B cell (primary cell): Measurements from ENCODE around the gene EIF4ENIF1. TPM values are rescaled to one million over a fixed set of nuclear protein-coding genes. Genes with fewer than 3 reads are reported as not detected.

Experiments
- ATAC-seq: fragments of 200-7000 bp; cut with Tn5 transposase; one replicate; pipeline ENCODE4 v1.10.0; 2021; ENCODE audit warnings: low read depth, mild to moderate bottlenecking, moderate number of reproducible peaks, moderate library complexity
- CTCF ChIA-PET: fragments of 350-600 bp; sonication (Branson Sonifier 250); formaldehyde crosslinking; loops from one replicate; lab custom pipeline; 2021; ENCODE audit warnings: antibody characterized with exemption, inconsistent platforms; lab: Charles Lee
- POLR2A ChIA-PET: fragments of 350-600 bp; sonication (Branson Sonifier 250); formaldehyde crosslinking; loops from one replicate; lab custom pipeline; 2021; ENCODE audit warnings: antibody characterized with exemption; lab: Charles Lee
- DNase-seq: peaks from one replicate; pipeline ENCODE4 v3.0.0; 2013
- H2AFZ ChIP-seq: 2 replicates; pipeline ENCODE4 v1.6.1; 2012; ENCODE audit warnings: mild to moderate bottlenecking, low read depth, low read length; ENCODE audit not compliant: insufficient read depth, poor library complexity, severe bottlenecking
- H3K27ac ChIP-seq, 2 donors: 1 replicate in 1 of 2; 2 replicates in 1 of 2; pipeline ENCODE4 v1.5.1; 2012 to 2013; ENCODE audit warnings: low read length in 2 of 2, mild to moderate bottlenecking in 2 of 2, moderate library complexity in 1 of 2
- H3K27me3 ChIP-seq, 4 experiments: fragments of 200-600 bp in 1 of 4; sonication (generic) in 1 of 4; replicated peaks in 1 of 4; 1 replicate in 2 of 4; 2 replicates in 2 of 4; pipeline versions ENCODE4 v1.6.1 to v1.7.0; 2013 to 2016; ENCODE audit warnings: low read length in 3 of 4, mild to moderate bottlenecking in 2 of 4, mixed read lengths in 1 of 4, moderate library complexity in 1 of 4; ENCODE audit not compliant: insufficient read depth in 4 of 4, control insufficient read depth in 3 of 4; ENCODE audit errors: control extremely low read depth in 1 of 4
- H3K36me3 ChIP-seq, 2 experiments: replicated peaks in 1 of 2; 1 replicate in 1 of 2; 2 replicates in 1 of 2; pipeline versions ENCODE4 v1.6.1 to v1.7.1; 2013; ENCODE audit warnings: low read length in 1 of 2; ENCODE audit not compliant: insufficient read depth in 2 of 2, control insufficient read depth in 1 of 2; ENCODE audit errors: control extremely low read depth in 1 of 2, extremely low read depth in 1 of 2
- H3K4me1 ChIP-seq, 2 donors: fragments of 200-600 bp in 1 of 2; sonication (generic) in 1 of 2; 1 replicate in 1 of 2; 2 replicates in 1 of 2; pipeline versions ENCODE4 v1.5.1 to v1.6.1; 2013 to 2017; ENCODE audit warnings: low read length in 2 of 2; ENCODE audit not compliant: control insufficient read depth in 2 of 2, insufficient read depth in 2 of 2
- H3K4me2 ChIP-seq: replicated peaks from 2 replicates; pipeline ENCODE3; 2012; ENCODE audit warnings: mild to moderate bottlenecking, low read depth, low read length; ENCODE audit not compliant: poor library complexity, severe bottlenecking
- H3K4me3 ChIP-seq, 5 experiments: fragments of 200-600 bp in 1 of 5; sonication (generic) in 1 of 5; 1 replicate in 3 of 5; 2 replicates in 2 of 5; pipeline versions ENCODE4 v1.5.1 to v1.7.0; 2011 to 2016; ENCODE audit warnings: low read length in 4 of 5, mild to moderate bottlenecking in 4 of 5, low read depth in 2 of 5, control low read depth in 1 of 5, moderate library complexity in 1 of 5; ENCODE audit not compliant: insufficient read depth in 1 of 5; ENCODE audit errors: control extremely low read depth in 1 of 5, extremely low read depth in 1 of 5
- H3K79me2 ChIP-seq: fragments of 200-600 bp; sonication (generic); one replicate; pipeline ENCODE4 v1.6.0; 2016; ENCODE audit warnings: low read length; ENCODE audit not compliant: control insufficient read depth, insufficient read depth
- H3K9ac ChIP-seq: fragments of 200-600 bp; sonication (generic); 2 replicates; pipeline ENCODE4 v1.6.1; 2017; ENCODE audit warnings: mild to moderate bottlenecking, low read length, moderate library complexity
- H3K9me3 ChIP-seq, 3 donors: one replicate each; pipeline versions ENCODE4 v1.6.1 to v1.7.1; 2013; ENCODE audit warnings: low read length in 2 of 3; ENCODE audit not compliant: control insufficient read depth in 2 of 3, insufficient read depth in 1 of 3; ENCODE audit errors: control extremely low read depth in 1 of 3
- H4K20me1 ChIP-seq: 2 replicates; pipeline ENCODE4 v1.6.0; 2012; ENCODE audit warnings: mild to moderate bottlenecking, low read length; ENCODE audit not compliant: insufficient read depth, control insufficient read depth, poor library complexity, severe bottlenecking
- H3K27ac Mint-ChIP-seq: one replicate; pipeline ENCODE4 v1.8.0; 2021; ENCODE audit warnings: mixed read lengths
- H3K27me3 Mint-ChIP-seq: one replicate; pipeline ENCODE4 v1.8.0; 2021; ENCODE audit warnings: mixed read lengths
- H3K4me1 Mint-ChIP-seq: one replicate; pipeline ENCODE4 v1.8.0; 2021; ENCODE audit warnings: mixed read lengths
- H3K4me3 Mint-ChIP-seq: one replicate; pipeline ENCODE4 v1.8.0; 2021; ENCODE audit warnings: mixed read lengths
- H3K9me3 Mint-ChIP-seq: one replicate; pipeline ENCODE4 v1.8.0; 2022; ENCODE audit warnings: mixed read lengths; ENCODE audit not compliant: insufficient read depth
- EZH2 ChIP-seq: IDR thresholded peaks from 2 replicates; pipeline ENCODE4 v1.6.1; 2012; ENCODE audit warnings: borderline replicate concordance, low read depth, mild to moderate bottlenecking, moderate library complexity, low read length; ENCODE audit not compliant: insufficient read depth, poor library complexity, severe bottlenecking
- WGBS: methylation state at CpG from one replicate; pipeline ENCODE4 v1.1.5; 2013; ENCODE audit warnings: missing lambda C conversion rate; ENCODE audit not compliant: insufficient coverage; 5-methylcytosine and 5-hydroxymethylcytosine counted together
- intact Hi-C: fragments of 100-400 bp; cut with micrococcal nuclease; formaldehyde crosslinking; loops from one replicate; pipeline ENCODE4 v1.10.0; 2022
- polyA plus RNA-seq: library from polyadenylated mRNA; depleted of rRNA; stranded (reverse); fragments of >200 nt; gene quantifications from 2 replicates; pipeline ENCODE4 v1.2.3, GENCODE V29; 2012
- total RNA-seq, 2 donors: library from RNA; stranded (reverse); fragments of 120-200 nt in 1 of 2; gene quantifications; 1 replicate in 1 of 2; 2 replicates in 1 of 2; pipeline versions ENCODE4 v1.2.3 to v1.2.4, GENCODE V29; 2013 to 2022
- TF ChIP-seq, protein P1 (sequence below): fragments of 200-600 bp; IDR thresholded peaks from one replicate; pipeline ENCODE4 v1.8.0; 2022; ENCODE audit warnings: antibody characterized with exemption, mild to moderate bottlenecking

Gene EIF4ENIF1
- total and polyA plus RNA-seq, 2 donors (not counting 1 experiment from before 2014, with no cell fraction given), result 29.4 to 58.3 TPM

DNA sequence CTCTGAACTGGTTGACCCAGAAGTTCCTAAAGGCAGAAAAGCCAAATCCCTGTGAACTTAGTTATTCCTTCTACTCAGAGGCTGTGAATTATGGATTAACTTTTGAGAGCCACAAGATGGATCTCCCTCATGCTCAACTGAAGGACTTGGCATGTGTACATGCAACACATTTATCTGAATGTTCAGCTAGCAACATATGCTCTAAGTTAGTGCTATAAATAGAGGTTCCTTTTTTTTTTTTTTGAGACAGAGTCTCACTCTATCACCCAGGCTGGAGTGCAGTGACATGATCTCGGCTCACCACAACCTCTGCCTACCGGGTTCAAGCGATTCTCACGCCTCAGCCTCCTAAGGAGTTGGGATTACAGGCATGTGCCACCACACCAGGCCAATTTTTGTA is 40.1 kb downstream of the EIF4ENIF1 start:
- no CpG with 5 or more reads among the region's 4 CpGs for WGBS
- POLR2A ChIA-PET, result no interaction called here

DNA sequence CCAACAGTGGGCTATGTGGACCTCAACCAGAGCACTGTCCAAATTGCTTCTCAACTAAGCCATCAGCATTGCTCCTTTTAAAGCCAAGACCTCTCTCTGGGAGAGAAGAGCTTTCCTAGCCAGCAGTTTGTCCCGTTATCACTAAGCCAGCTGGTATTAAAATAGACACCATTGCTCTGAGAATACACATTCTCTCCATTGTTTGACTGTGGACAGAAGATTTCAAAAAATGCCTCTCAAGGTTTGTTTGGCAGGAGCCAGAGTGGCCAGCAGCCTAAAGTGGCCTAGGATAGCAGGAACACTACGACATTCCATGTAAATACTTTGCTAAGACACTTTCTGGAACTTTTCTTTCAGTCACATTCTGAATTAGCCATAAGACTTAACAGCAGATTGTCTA is 41.3 kb downstream of the EIF4ENIF1 start:
- WGBS, result 100% methylated on average over 1 of the region's 2 CpGs
- Histone ChIP-seq H3K27me3 (no peaks in the 10 kb centered on the region), H3K9ac (no peak overlapping the region), H3K9me3 (no peaks in the 10 kb centered on the region), H4K20me1 (no peaks in the 10 kb centered on the region), H3K4me3 (no peak overlapping the region), H2AFZ (no peak overlapping the region), H3K27ac (no peak overlapping the region), H3K79me2 (no peaks in the 10 kb centered on the region), H3K4me1 (peaks cover 8 to 11% of the 10 kb centered on the region in 2 donors), H3K4me2 (no peak overlapping the region), H3K36me3 (peaks cover 8 to 53% of the 10 kb centered on the region in 2 experiments)
- ATAC-seq, result no peak
- Mint-ChIP-seq H3K9me3 (no peaks in the 10 kb centered on the region), H3K4me1 (peaks cover 19% of the 10 kb centered on the region), H3K4me3 (no peak overlapping the region), H3K27ac (no peak overlapping the region), H3K27me3 (no peaks in the 10 kb centered on the region)
- ChIA-PET CTCF (interaction anchor here (1.3 kb wide), 1 partner anchor 10 kb away, joined by 4 read pairs; no protein-coding TSS in a partner anchor), POLR2A (no interaction called here)
- TF ChIP-seq EZH2, result no peak
- DNase-seq, result no peak
- intact Hi-C loops, result no loop called here

More for the DNA sequence above, 40.1 kb downstream of the EIF4ENIF1 start:
- no peak overlapping the region for H3K4me3 ChIP-seq
- peak overlapping the region in 1 of 2 donors; percentile 7 for H3K27ac ChIP-seq
- peaks cover 8 to 53% of the 10 kb centered on the region in 2 experiments for H3K36me3 ChIP-seq
- no peaks in the 10 kb centered on the region for H3K9me3 ChIP-seq
- intact Hi-C loops, result no loop called here
- ATAC-seq (peak; percentile 53), DNase-seq (peak; percentile 21)
- TF ChIP-seq, protein P1, sequence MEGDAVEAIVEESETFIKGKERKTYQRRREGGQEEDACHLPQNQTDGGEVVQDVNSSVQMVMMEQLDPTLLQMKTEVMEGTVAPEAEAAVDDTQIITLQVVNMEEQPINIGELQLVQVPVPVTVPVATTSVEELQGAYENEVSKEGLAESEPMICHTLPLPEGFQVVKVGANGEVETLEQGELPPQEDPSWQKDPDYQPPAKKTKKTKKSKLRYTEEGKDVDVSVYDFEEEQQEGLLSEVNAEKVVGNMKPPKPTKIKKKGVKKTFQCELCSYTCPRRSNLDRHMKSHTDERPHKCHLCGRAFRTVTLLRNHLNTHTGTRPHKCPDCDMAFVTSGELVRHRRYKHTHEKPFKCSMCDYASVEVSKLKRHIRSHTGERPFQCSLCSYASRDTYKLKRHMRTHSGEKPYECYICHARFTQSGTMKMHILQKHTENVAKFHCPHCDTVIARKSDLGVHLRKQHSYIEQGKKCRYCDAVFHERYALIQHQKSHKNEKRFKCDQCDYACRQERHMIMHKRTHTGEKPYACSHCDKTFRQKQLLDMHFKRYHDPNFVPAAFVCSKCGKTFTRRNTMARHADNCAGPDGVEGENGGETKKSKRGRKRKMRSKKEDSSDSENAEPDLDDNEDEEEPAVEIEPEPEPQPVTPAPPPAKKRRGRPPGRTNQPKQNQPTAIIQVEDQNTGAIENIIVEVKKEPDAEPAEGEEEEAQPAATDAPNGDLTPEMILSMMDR, result no peak
- no peak for TF ChIP-seq EZH2
- H3K27me3 ChIP-seq, result no peaks in the 10 kb centered on the region
- Mint-ChIP-seq H3K4me3 (no peak overlapping the region), H3K4me1 (peaks cover 19% of the 10 kb centered on the region), H3K9me3 (no peaks in the 10 kb centered on the region), H3K27ac (peak overlapping the region; percentile 79), H3K27me3 (no peaks in the 10 kb centered on the region)
- no peaks in the 10 kb centered on the region for H4K20me1 ChIP-seq
- H3K9ac ChIP-seq, result no peak overlapping the region
- CTCF ChIA-PET, result interaction anchor here (0.5 kb wide), 1 partner anchor 1751 kb away, joined by 3 read pairs; no protein-coding TSS in a partner anchor
- H2AFZ ChIP-seq, result no peak overlapping the region
- H3K4me1 ChIP-seq, result peaks cover 8 to 11% of the 10 kb centered on the region in 2 donors
- H3K79me2 ChIP-seq, result no peaks in the 10 kb centered on the region
- peak overlapping the region; percentile 27 for H3K4me2 ChIP-seq
